ENCODE results near the gene ATP13A3. TPM values are rescaled to one million over a fixed set of nuclear protein-coding genes. Genes with fewer than 3 reads are reported as not detected.

The ATP13A3 gene
- total RNA-seq, 1 experiment from 2014 or later = 181 TPM

DNA sequence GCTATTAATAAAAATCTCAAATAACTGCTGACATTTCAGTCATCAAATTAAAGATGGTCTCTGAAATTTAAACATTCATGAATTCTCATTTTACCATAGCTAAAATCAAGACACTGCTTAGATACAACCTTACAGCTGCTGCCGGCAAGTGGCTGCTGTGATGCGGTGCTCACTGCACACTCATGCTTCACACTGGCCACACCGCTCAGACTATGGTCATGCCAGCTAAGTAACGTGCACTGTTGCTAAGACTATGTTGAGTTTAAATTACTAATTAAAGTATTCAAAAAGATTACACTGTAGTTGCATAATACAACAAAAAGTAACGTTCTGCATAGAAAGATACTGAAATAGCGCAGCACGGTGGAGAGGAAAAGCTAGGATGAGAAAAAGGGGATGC lies 12.1 kb downstream of the ATP13A3 start:
- H3K4me1 Mint-ChIP-seq (ENCODE audit: low read depth, unreplicated experiment) = no peaks in the 10 kb centered on the region
- CTCF ChIA-PET = no interaction called here
- H3K36me3 Mint-ChIP-seq (ENCODE audit: insufficient read depth, unreplicated experiment) = peaks cover 11% of the 10 kb centered on the region
- no peak for DNase-seq
- H3K4me1 ChIP-seq = peaks cover 10% of the 10 kb centered on the region
- intact Hi-C loops (cut with micrococcal nuclease; ENCODE audit: unreplicated experiment) = no loop called here
- TF ChIP-seq, protein P1, sequence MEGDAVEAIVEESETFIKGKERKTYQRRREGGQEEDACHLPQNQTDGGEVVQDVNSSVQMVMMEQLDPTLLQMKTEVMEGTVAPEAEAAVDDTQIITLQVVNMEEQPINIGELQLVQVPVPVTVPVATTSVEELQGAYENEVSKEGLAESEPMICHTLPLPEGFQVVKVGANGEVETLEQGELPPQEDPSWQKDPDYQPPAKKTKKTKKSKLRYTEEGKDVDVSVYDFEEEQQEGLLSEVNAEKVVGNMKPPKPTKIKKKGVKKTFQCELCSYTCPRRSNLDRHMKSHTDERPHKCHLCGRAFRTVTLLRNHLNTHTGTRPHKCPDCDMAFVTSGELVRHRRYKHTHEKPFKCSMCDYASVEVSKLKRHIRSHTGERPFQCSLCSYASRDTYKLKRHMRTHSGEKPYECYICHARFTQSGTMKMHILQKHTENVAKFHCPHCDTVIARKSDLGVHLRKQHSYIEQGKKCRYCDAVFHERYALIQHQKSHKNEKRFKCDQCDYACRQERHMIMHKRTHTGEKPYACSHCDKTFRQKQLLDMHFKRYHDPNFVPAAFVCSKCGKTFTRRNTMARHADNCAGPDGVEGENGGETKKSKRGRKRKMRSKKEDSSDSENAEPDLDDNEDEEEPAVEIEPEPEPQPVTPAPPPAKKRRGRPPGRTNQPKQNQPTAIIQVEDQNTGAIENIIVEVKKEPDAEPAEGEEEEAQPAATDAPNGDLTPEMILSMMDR (IDR thresholded peaks at IDR 0.05; ENCODE audit: insufficient read depth in 1 of 2, low read depth in 1 of 2, low read length in 1 of 2, severe bottlenecking in 1 of 2, unreplicated experiment in 1 of 2) = no peak
- no TSS peak for BruUV-seq (replicated peaks)
- H3K9me3 ChIP-seq = no peaks in the 10 kb centered on the region
- no peak overlapping the region for H3K4me3 ChIP-seq (ENCODE audit: low read depth, low read length)
- H3K4me3 Mint-ChIP-seq (ENCODE audit: unreplicated experiment) = no peak overlapping the region
- H3K9me3 Mint-ChIP-seq (ENCODE audit: unreplicated experiment) = no peaks in the 10 kb centered on the region
- H3K27ac Mint-ChIP-seq (ENCODE audit: unreplicated experiment) = no peak overlapping the region
- no peaks in the 10 kb centered on the region for H3K27me3 Mint-ChIP-seq (ENCODE audit: insufficient read depth, unreplicated experiment)
- POLR2A ChIA-PET = no interaction called here
- peaks cover 2% of the 10 kb centered on the region; the same call in 1 of the 2 replicates for H3K36me3 ChIP-seq (ENCODE audit: control insufficient read depth, insufficient read depth, low read length)
- H3K27me3 ChIP-seq (replicated peaks; ENCODE audit: control insufficient read depth, insufficient read depth, low read length) = no peaks in the 10 kb centered on the region

DNA sequence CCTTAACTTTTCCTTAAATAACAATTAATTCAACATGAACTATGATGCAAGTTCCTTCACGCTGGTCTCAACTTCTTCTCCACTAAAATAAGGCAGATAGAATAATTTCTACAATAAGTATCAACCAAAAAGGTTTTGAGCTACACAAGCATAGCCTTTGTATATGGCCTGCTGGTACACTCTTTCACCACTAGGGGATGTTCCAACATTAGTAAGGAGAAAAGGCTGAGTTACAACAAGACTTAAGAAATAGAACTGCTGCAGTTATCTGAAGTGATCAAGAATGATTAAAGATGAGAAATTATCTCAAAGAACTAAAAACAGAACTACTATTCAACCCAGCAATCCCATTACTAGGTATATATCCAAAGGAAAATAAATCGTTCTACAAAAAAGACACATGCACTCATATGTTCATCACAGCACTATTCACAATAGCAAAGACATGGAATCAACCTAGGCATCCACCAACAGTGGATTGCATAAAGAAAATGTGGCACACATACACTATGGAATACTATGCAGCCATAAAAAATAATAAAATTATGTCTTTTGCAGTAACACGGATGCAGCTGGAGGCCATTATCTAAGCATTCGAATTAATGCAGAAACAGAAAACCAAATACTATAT lies 14.4 kb downstream of the ATP13A3 start:
- TF ChIP-seq, protein P1 (IDR thresholded peaks at IDR 0.05; ENCODE audit: insufficient read depth in 1 of 2, low read depth in 1 of 2, low read length in 1 of 2, severe bottlenecking in 1 of 2, unreplicated experiment in 1 of 2) = peak; percentile 86 to 97
- ChIA-PET POLR2A (interaction anchor here (0.7 to 1.0 kb wide), 3 partner anchors 101 to 113 kb away, joined by 3 read pairs; no protein-coding TSS in a partner anchor), CTCF (interaction anchor here (0.6 to 2.4 kb wide), 19 partner anchors 9 to 132 kb away, joined by 3 to 46 read pairs (median 4); no protein-coding TSS in a partner anchor)
- intact Hi-C loops (cut with micrococcal nuclease; ENCODE audit: unreplicated experiment) = loop anchor here (1.0 kb wide), 3 partner anchors 48 to 122 kb away; no protein-coding TSS in a partner anchor
- DNase-seq = peak in 1 of 2 experiments; percentile 55
- H3K36me3 Mint-ChIP-seq (ENCODE audit: insufficient read depth, unreplicated experiment) = peaks cover 11% of the 10 kb centered on the region
- H3K27me3 Mint-ChIP-seq (ENCODE audit: insufficient read depth, unreplicated experiment) = no peaks in the 10 kb centered on the region
- Histone ChIP-seq H3K36me3 (ENCODE audit: control insufficient read depth, insufficient read depth, low read length) (no peaks in the 10 kb centered on the region; the same call in 1 of the 2 replicates), H3K4me1 (peaks cover 7% of the 10 kb centered on the region), H3K27me3 (replicated peaks; ENCODE audit: control insufficient read depth, insufficient read depth, low read length) (no peaks in the 10 kb centered on the region), H3K4me3 (ENCODE audit: low read depth, low read length) (no peak overlapping the region), H3K9me3 (no peaks in the 10 kb centered on the region)
- H3K4me3 Mint-ChIP-seq (ENCODE audit: unreplicated experiment) = no peak overlapping the region
- BruUV-seq (replicated peaks) = no TSS peak
- H3K9me3 Mint-ChIP-seq (ENCODE audit: unreplicated experiment) = no peaks in the 10 kb centered on the region
- no peaks in the 10 kb centered on the region for H3K4me1 Mint-ChIP-seq (ENCODE audit: low read depth, unreplicated experiment)
- H3K27ac Mint-ChIP-seq (ENCODE audit: unreplicated experiment) = no peak overlapping the region

DNA sequence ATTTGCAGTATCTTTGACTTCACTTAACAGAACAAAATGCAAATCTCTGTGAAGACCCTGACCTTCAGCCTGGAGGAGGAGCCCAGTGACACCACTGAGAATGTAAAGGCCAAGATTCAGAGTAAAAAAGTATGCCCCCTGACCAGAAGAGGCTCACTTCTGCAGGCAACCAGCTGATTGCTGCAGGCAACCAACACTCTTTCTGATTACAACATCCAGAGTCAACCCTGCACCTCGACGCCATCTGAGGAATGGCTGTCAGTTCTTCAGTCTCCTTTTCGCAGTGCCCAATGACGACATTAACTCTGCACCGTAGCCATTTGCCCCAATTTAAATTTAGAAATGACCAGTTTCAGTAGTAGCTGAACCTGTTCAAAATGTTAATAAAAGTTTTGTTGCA lies 14.9 kb downstream of the ATP13A3 start:
- DNase-seq = no peak
- Mint-ChIP-seq H3K9me3 (ENCODE audit: unreplicated experiment) (no peaks in the 10 kb centered on the region), H3K4me1 (ENCODE audit: low read depth, unreplicated experiment) (no peaks in the 10 kb centered on the region), H3K27ac (ENCODE audit: unreplicated experiment) (no peak overlapping the region), H3K27me3 (ENCODE audit: insufficient read depth, unreplicated experiment) (no peaks in the 10 kb centered on the region), H3K4me3 (ENCODE audit: unreplicated experiment) (no peak overlapping the region), H3K36me3 (ENCODE audit: insufficient read depth, unreplicated experiment) (peaks cover 11% of the 10 kb centered on the region)
- BruUV-seq (replicated peaks) = no TSS peak
- H3K9me3 ChIP-seq = no peaks in the 10 kb centered on the region
- H3K4me3 ChIP-seq (ENCODE audit: low read depth, low read length) = no peak overlapping the region
- H3K27me3 ChIP-seq (replicated peaks; ENCODE audit: control insufficient read depth, insufficient read depth, low read length) = no peaks in the 10 kb centered on the region
- ChIA-PET POLR2A (interaction anchor here (0.6 to 1.0 kb wide), 4 partner anchors 101 to 114 kb away, joined by 3 read pairs; no protein-coding TSS in a partner anchor), CTCF (interaction anchor here (0.6 to 2.4 kb wide), 20 partner anchors 9 to 133 kb away, joined by 3 to 46 read pairs (median 4); no protein-coding TSS in a partner anchor)
- intact Hi-C loops (cut with micrococcal nuclease; ENCODE audit: unreplicated experiment) = loop anchor here (1.0 kb wide), 3 partner anchors 48 to 122 kb away; no protein-coding TSS in a partner anchor
- H3K4me1 ChIP-seq = peaks cover 2% of the 10 kb centered on the region
- TF ChIP-seq, protein P1 (IDR thresholded peaks at IDR 0.05; ENCODE audit: insufficient read depth in 1 of 2, low read depth in 1 of 2, low read length in 1 of 2, severe bottlenecking in 1 of 2, unreplicated experiment in 1 of 2) = no peak
- no peaks in the 10 kb centered on the region; the same call in 1 of the 2 replicates for H3K36me3 ChIP-seq (ENCODE audit: control insufficient read depth, insufficient read depth, low read length)
